ENCODE data around the gene GPR27.

Gene GPR27

GRCh38 chr3:71789922-71790321, 36.3 kb downstream of the GPR27 start:
- no peaks in the 10 kb centered on the region for H3K36me3 ChIP-seq (ENCODE audit: control insufficient read depth in 2 of 2, insufficient read depth in 1 of 2, low read length in 2 of 2)
- CTCF ChIA-PET: no interaction called here
- no peaks in the 10 kb centered on the region for H3K9me3 ChIP-seq (ENCODE audit: control insufficient read depth, insufficient read depth, low read depth, low read length)
- no peaks in the 10 kb centered on the region for H3K4me1 ChIP-seq (ENCODE audit: control insufficient read depth, insufficient read depth, low read length)
- POLR2A ChIA-PET: no interaction called here
- TF ChIP-seq SALL2 (tag by site-specific recombination; IDR thresholded peaks at IDR 0.05; ENCODE audit: borderline replicate concordance): no peak
- no peak for TF ChIP-seq ZBTB1 (tag by site-specific recombination; IDR thresholded peaks at IDR 0.05)
- no peak for TF ChIP-seq TRIM28 (IDR thresholded peaks at IDR 0.05; ENCODE audit: borderline replicate concordance, low read length)
- no peak for TF ChIP-seq ZNF202 (tag by site-specific recombination; IDR thresholded peaks at IDR 0.05; ENCODE audit: borderline replicate concordance)
- TF ChIP-seq ZNF791 (tag by site-specific recombination; IDR thresholded peaks at IDR 0.05): no peak
- no peak for TF ChIP-seq ZBTB20 (tag by site-specific recombination; IDR thresholded peaks at IDR 0.05)
- no peak for TF ChIP-seq ZNF148 (tag by site-specific recombination; IDR thresholded peaks at IDR 0.05; ENCODE audit: borderline replicate concordance)
- no peak for TF ChIP-seq TSHZ1 (tag by site-specific recombination; IDR thresholded peaks at IDR 0.05; ENCODE audit: borderline replicate concordance)
- TF ChIP-seq ZNF292 (tag by site-specific recombination; IDR thresholded peaks at IDR 0.05; ENCODE audit: borderline replicate concordance, low read depth): no peak
- no peak for TF ChIP-seq ZNF610 (tag by site-specific recombination; IDR thresholded peaks at IDR 0.05; ENCODE audit: borderline replicate concordance)
- TF ChIP-seq ZIC2 (tag by site-specific recombination; IDR thresholded peaks at IDR 0.05): no peak
- no peak for TF ChIP-seq SCRT2 (tag by site-specific recombination; IDR thresholded peaks at IDR 0.05)
- TF ChIP-seq ATF2 (tag by site-specific recombination; IDR thresholded peaks at IDR 0.05; ENCODE audit: low read depth): no peak
- no peak for TF ChIP-seq ZNF10 (tag by site-specific recombination; IDR thresholded peaks at IDR 0.05)
- TF ChIP-seq GLIS2 (tag by site-specific recombination; IDR thresholded peaks at IDR 0.05): no peak
- no peak for TF ChIP-seq SETDB1 (IDR thresholded peaks at IDR 0.05; ENCODE audit: insufficient read length, low read length)
- TF ChIP-seq ZNF521 (tag by site-specific recombination; IDR thresholded peaks at IDR 0.05): no peak
- no peak overlapping the region for H3K27ac ChIP-seq (ENCODE audit: extremely low read depth, low read depth, low read length)
- H3K4me3 ChIP-seq (ENCODE audit: low read depth, low read length): no peak overlapping the region

GRCh38 chr3:71791634-71792033, 38.0 kb downstream of the GPR27 start:
- CTCF ChIA-PET: no interaction called here
- TF ChIP-seq ZNF747 (tag by site-specific recombination; IDR thresholded peaks at IDR 0.05) (no peak), ZNF132 (tag by site-specific recombination; IDR thresholded peaks at IDR 0.05; ENCODE audit: borderline replicate concordance) (no peak), ZNF391 (tag by site-specific recombination; IDR thresholded peaks at IDR 0.05; ENCODE audit: borderline replicate concordance, low read depth) (no peak), ZNF37A (tag by site-specific recombination; IDR thresholded peaks at IDR 0.05) (no peak), ZNF488 (tag by site-specific recombination; IDR thresholded peaks at IDR 0.05) (no peak)

More at GRCh38 chr3:71791634-71792033, 38.0 kb downstream of the GPR27 start:
- Histone ChIP-seq H3K4me3 (ENCODE audit: low read depth, low read length) (no peak overlapping the region), H3K27ac (ENCODE audit: extremely low read depth, low read depth, low read length) (no peak overlapping the region), H3K4me1 (ENCODE audit: control insufficient read depth, insufficient read depth, low read length) (no peaks in the 10 kb centered on the region), H3K9me3 (ENCODE audit: control insufficient read depth, insufficient read depth, low read depth, low read length) (no peaks in the 10 kb centered on the region), H3K36me3 (ENCODE audit: control insufficient read depth in 2 of 2, insufficient read depth in 1 of 2, low read length in 2 of 2) (no peaks in the 10 kb centered on the region)
- POLR2A ChIA-PET: no interaction called here

Measured in HEK293 (cell line).